ENCODE results near the gene ACACB.

- TF ChIP-seq POLR2A (IDR thresholded peaks at IDR 0.05; ENCODE audit: low read depth, low read length) = no peak
- no peak for TF ChIP-seq POLR2AphosphoS5 (IDR thresholded peaks at IDR 0.05; ENCODE audit: low read depth, low read length)
Measured at GRCh38 chr12:109191621-109192250, 75.3 kb downstream of the ACACB start.
